Measurements from ENCODE around the gene PTCHD1.

- TF ChIP-seq CTCF (IDR thresholded peaks at IDR 0.05), result peak in 3 of 7 experiments; percentile 16 to 29 (median 19)
- TF ChIP-seq POLR2A (IDR thresholded peaks at IDR 0.05), result no peak
These were observed 69.2 kb downstream of the PTCHD1 start for GRCh38 chrX:23403849-23404248.

Data from body of pancreas (tissue), 4 donors.